Caco-2 (cell line): ENCODE data around the gene SMIM33. TPM values are rescaled to one million over a fixed set of nuclear protein-coding genes. Genes with fewer than 3 reads are reported as not detected.

Source experiments
- BruUV-seq: library from RNA; stranded (reverse); fragments of 400-500 nt; replicated peaks from 2 replicates; lab custom pipeline; 2021; lab: Mats Ljungman, UMichigan
- CTCF ChIA-PET: fragments of 300-600 bp; sonication (Branson Sonifier 250); formaldehyde crosslinking; loops from one replicate; lab custom pipeline; 2022; ENCODE audit warnings: antibody characterized with exemption; lab: Charles Lee
- POLR2A ChIA-PET: fragments of 300-600 bp; sonication (Branson Sonifier 250); formaldehyde crosslinking; loops from one replicate; lab custom pipeline; 2022; ENCODE audit warnings: antibody characterized with exemption; lab: Charles Lee
- DNase-seq, 2 experiments: peaks; one replicate each; pipeline versions ENCODE4 v3.0.0 to v3.0.0-alpha.2; 2020 to 2022
- H3K27me3 ChIP-seq: replicated peaks from 2 replicates; pipeline ENCODE4 v1.6.0; 2011; ENCODE audit warnings: low read length; ENCODE audit not compliant: control insufficient read depth, insufficient read depth
- H3K36me3 ChIP-seq: 2 replicates; pipeline ENCODE4 v1.5.1; 2011; ENCODE audit warnings: low read length; ENCODE audit not compliant: control insufficient read depth, insufficient read depth
- H3K4me1 ChIP-seq: fragments of 250-450 bp; sonication (Bioruptor Pico); 2 replicates; pipeline ENCODE4 v1.5.1; 2020; ENCODE audit warnings: mild to moderate bottlenecking
- H3K4me3 ChIP-seq: 2 replicates; pipeline ENCODE4 v1.5.1; 2011; ENCODE audit warnings: low read depth, mild to moderate bottlenecking, control low read depth, low read length
- H3K9me3 ChIP-seq: fragments of 250-450 bp; sonication (Bioruptor Pico); 2 replicates; pipeline ENCODE4 v1.5.1; 2020; ENCODE audit warnings: mild to moderate bottlenecking, moderate library complexity
- H3K27ac Mint-ChIP-seq: one replicate; pipeline ENCODE4 v1.8.0; 2022; ENCODE audit warnings: mixed read lengths; ENCODE audit not compliant: unreplicated experiment
- H3K27me3 Mint-ChIP-seq: one replicate; pipeline ENCODE4 v1.8.0; 2022; ENCODE audit warnings: mixed read lengths; ENCODE audit not compliant: insufficient read depth, unreplicated experiment
- H3K36me3 Mint-ChIP-seq: one replicate; pipeline ENCODE4 v1.8.0; 2022; ENCODE audit warnings: mild to moderate bottlenecking, mixed read lengths; ENCODE audit not compliant: insufficient read depth, unreplicated experiment
- H3K4me1 Mint-ChIP-seq: one replicate; pipeline ENCODE4 v1.8.0; 2022; ENCODE audit warnings: low read depth, mixed read lengths; ENCODE audit not compliant: unreplicated experiment
- H3K4me3 Mint-ChIP-seq: one replicate; pipeline ENCODE4 v1.8.0; 2022; ENCODE audit warnings: mild to moderate bottlenecking, moderate library complexity, mixed read lengths; ENCODE audit not compliant: unreplicated experiment
- H3K9me3 Mint-ChIP-seq: one replicate; pipeline ENCODE4 v1.8.0; 2022; ENCODE audit warnings: mixed read lengths; ENCODE audit not compliant: unreplicated experiment
- intact Hi-C: fragments of 100-400 bp; cut with micrococcal nuclease; formaldehyde crosslinking; loops from one replicate; pipeline ENCODE4 v1.10.0; 2022; ENCODE audit not compliant: unreplicated experiment
- total RNA-seq: library from RNA; stranded (reverse); gene quantifications from 2 replicates; pipeline ENCODE4 v1.2.3, GENCODE V29; 2022
- TF ChIP-seq, protein P1 (sequence below), 2 experiments: fragments of 200-600 bp in 1 of 2; IDR thresholded peaks; 1 replicate in 1 of 2; 2 replicates in 1 of 2; pipeline versions ENCODE4 v1.5.1 to v1.8.0; 2011 to 2022; ENCODE audit warnings: antibody characterized with exemption in 1 of 2, control low read depth in 1 of 2, inconsistent platforms in 1 of 2, low read depth in 1 of 2, low read length in 1 of 2, mild to moderate bottlenecking in 1 of 2, moderate library complexity in 1 of 2; ENCODE audit not compliant: insufficient read depth in 1 of 2, severe bottlenecking in 1 of 2, unreplicated experiment in 1 of 2

The SMIM33 gene
- total RNA-seq, 1 experiment from 2014 or later = not detected

- H3K36me3 ChIP-seq = no peaks in the 10 kb centered on the region
- peaks cover 11% of the 10 kb centered on the region for H3K4me1 ChIP-seq
- CTCF ChIA-PET = no interaction called here
- H3K9me3 ChIP-seq = no peaks in the 10 kb centered on the region
- no peaks in the 10 kb centered on the region for H3K36me3 Mint-ChIP-seq
- H3K27me3 ChIP-seq = no peaks in the 10 kb centered on the region
- no peak overlapping the region for H3K27ac Mint-ChIP-seq
- POLR2A ChIA-PET = no interaction called here
- peaks cover 8% of the 10 kb centered on the region for H3K4me1 Mint-ChIP-seq
- no peaks in the 10 kb centered on the region for H3K9me3 Mint-ChIP-seq
- BruUV-seq = no TSS peak
- TF ChIP-seq, protein P1, sequence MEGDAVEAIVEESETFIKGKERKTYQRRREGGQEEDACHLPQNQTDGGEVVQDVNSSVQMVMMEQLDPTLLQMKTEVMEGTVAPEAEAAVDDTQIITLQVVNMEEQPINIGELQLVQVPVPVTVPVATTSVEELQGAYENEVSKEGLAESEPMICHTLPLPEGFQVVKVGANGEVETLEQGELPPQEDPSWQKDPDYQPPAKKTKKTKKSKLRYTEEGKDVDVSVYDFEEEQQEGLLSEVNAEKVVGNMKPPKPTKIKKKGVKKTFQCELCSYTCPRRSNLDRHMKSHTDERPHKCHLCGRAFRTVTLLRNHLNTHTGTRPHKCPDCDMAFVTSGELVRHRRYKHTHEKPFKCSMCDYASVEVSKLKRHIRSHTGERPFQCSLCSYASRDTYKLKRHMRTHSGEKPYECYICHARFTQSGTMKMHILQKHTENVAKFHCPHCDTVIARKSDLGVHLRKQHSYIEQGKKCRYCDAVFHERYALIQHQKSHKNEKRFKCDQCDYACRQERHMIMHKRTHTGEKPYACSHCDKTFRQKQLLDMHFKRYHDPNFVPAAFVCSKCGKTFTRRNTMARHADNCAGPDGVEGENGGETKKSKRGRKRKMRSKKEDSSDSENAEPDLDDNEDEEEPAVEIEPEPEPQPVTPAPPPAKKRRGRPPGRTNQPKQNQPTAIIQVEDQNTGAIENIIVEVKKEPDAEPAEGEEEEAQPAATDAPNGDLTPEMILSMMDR (IDR thresholded peaks at IDR 0.05; ENCODE audit: insufficient read depth in 1 of 2, low read depth in 1 of 2, low read length in 1 of 2, severe bottlenecking in 1 of 2, unreplicated experiment in 1 of 2) = no peak
- intact Hi-C loops = no loop called here
- no peaks in the 10 kb centered on the region for H3K27me3 Mint-ChIP-seq
- no peak for DNase-seq
- H3K4me3 ChIP-seq = no peak overlapping the region
- H3K4me3 Mint-ChIP-seq = no peak overlapping the region
These were observed 23.6 kb upstream of the SMIM33 start for GRCh38 chr5:139446956-139447779.

DNA sequence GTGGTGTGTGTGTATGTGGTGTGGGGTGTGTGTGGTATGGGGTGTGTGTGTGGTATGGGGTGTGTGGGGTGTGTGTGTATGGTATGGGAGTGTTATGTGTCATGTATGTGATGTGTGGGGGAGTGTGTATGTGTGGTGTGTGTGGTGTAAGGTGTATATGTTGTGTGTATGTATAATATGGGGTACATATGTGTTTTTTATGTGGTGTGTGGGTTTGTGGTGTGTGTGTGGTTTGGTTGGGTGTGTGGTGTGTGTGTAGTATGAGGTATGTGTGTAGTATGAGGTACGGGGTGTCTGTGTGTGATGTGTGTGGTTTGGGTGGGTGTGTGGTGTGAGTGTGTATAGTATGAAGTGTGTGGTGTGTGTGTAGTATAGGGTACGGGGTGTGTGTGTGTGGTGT, 19.6 kb upstream of the SMIM33 start:
- H3K4me1 ChIP-seq = no peaks in the 10 kb centered on the region

DNA sequence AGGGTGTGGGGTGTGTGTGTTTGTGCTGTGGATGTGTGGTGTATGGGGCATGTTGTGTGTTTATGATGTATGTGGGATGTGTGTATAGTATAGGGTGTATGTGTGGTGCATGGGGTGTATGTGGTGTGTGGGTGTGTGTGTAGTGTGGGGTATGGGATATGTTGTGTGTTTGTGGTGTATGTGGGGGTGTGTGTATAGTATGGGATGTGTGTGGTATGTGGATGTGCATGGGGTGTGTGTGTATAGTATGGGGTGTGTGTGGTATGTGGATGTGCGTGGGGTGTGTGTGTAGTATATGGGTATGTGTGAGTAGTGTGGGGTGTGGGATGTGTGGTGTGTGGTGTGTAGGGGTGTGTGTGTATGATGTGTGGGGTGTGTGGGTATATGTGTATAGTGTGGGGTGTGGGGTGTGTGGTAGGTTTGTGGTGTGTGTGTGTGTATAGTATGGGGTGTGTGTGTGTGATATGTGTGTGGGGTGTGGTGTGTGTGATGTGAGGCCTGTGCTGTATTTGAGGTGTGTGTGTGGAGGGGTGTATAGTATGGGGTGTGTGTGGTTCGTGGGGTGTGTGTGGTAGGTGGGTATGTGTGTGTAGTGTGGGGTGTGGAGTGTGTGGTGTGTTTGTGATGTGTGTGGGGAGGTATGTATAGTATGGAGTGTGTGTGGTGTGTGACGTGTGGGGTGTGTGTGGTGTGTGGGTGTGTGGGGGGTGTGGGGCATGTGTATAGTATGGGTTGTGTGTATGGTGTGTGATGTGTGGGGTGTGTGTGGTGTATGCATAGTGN, 18.7 kb upstream of the SMIM33 start:
- Mint-ChIP-seq H3K4me1 (no peaks in the 10 kb centered on the region), H3K27me3 (no peaks in the 10 kb centered on the region)

More for the DNA sequence above, 19.6 kb upstream of the SMIM33 start:
- BruUV-seq = no TSS peak
- POLR2A ChIA-PET = no interaction called here
- Histone ChIP-seq H3K36me3 (no peaks in the 10 kb centered on the region), H3K9me3 (no peaks in the 10 kb centered on the region), H3K27me3 (no peaks in the 10 kb centered on the region), H3K4me3 (no peak overlapping the region)
- Mint-ChIP-seq H3K9me3 (no peaks in the 10 kb centered on the region), H3K4me3 (no peak overlapping the region), H3K36me3 (no peaks in the 10 kb centered on the region), H3K27ac (no peak overlapping the region), H3K27me3 (no peaks in the 10 kb centered on the region), H3K4me1 (peaks cover 5% of the 10 kb centered on the region)
- CTCF ChIA-PET = no interaction called here
- no peak for DNase-seq
- TF ChIP-seq, protein P1 (IDR thresholded peaks at IDR 0.05; ENCODE audit: insufficient read depth in 1 of 2, low read depth in 1 of 2, low read length in 1 of 2, severe bottlenecking in 1 of 2, unreplicated experiment in 1 of 2) = no peak
- intact Hi-C loops = no loop called here

More for the DNA sequence above, 18.7 kb upstream of the SMIM33 start:
- Mint-ChIP-seq H3K36me3 (no peaks in the 10 kb centered on the region), H3K4me3 (no peak overlapping the region), H3K9me3 (no peaks in the 10 kb centered on the region), H3K27ac (no peak overlapping the region)
- CTCF ChIA-PET = no interaction called here
- POLR2A ChIA-PET = no interaction called here
- TF ChIP-seq, protein P1 (IDR thresholded peaks at IDR 0.05; ENCODE audit: insufficient read depth in 1 of 2, low read depth in 1 of 2, low read length in 1 of 2, severe bottlenecking in 1 of 2, unreplicated experiment in 1 of 2) = no peak
- intact Hi-C loops = no loop called here
- Histone ChIP-seq H3K4me3 (no peak overlapping the region), H3K4me1 (no peaks in the 10 kb centered on the region), H3K36me3 (no peaks in the 10 kb centered on the region), H3K27me3 (no peaks in the 10 kb centered on the region), H3K9me3 (no peaks in the 10 kb centered on the region)
- no TSS peak for BruUV-seq
- no peak for DNase-seq
